HG03045 (cell line): ENCODE data around the gene LIPG.

Experiments used
- ATAC-seq: cut with Tn5 transposase; IDR thresholded peaks from one replicate; pipeline ENCODE4 v1.9.1; 2021; ENCODE audit warnings: mild to moderate bottlenecking, moderate library complexity; ENCODE audit not compliant: unreplicated experiment

The LIPG gene

DNA sequence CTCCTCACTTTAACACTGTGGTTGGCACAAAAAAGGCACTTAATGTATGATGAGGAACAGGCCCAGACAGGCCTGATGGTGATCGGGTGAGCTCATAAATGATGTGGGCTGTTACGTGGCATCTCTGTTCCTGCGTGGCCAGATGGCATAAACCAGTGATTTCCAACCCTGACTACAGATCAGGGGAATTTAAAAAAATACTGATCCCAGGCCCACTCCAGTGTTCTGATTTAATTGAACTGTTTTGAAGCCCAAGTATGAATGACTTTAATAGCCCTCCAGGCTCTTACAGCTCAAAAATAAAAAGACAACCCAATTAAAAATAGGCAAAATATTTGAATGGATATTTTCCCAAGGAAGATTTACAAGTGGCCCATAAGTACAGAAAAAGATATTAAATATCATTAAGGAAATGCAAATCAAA is 48.2 kb downstream of the LIPG start:
- ATAC-seq = no peak

DNA sequence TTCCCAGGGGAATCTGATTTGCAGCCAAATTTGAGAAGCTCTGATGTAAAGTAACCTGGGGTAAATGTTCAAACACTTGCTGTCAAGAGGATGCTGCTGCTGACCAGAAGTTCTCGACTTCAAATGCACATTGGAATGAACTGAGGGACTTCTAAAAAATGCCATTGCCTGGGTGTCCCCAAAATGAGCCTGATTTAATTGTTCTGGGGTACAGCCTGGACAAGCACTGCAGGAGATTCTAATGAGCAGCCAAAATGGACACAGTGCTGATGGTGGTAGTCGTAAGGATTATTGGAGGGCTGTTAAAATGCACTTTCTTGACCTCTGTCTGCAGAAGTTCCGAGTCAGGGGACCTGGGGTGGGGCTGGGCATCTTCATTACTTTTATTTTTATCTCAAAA is 49.5 kb downstream of the LIPG start:
- ATAC-seq = no peak

DNA sequence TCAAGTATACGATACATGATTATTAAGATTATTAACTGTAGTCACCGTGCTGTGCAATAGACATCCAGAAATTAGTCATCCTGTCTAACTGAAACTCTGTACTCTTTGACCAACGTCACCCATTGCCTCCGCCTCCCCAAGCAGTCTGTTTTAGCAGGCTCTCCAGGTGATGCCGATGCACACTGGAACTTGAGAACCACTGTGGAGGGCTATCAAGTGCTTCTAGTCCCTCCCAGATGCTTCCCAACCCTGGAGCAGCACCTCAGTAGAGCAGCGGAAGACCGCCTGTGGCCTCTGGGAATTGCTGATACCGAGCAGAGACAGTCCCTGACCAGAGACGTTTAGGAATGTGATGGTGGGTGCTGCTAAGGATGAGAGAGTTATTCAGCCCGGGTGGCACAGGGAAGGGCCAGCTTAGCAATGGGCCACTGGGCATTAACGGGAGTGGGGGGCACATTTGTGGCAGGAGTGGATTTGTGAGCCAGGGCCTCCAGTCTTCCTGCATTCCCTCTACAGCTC is 50.7 kb downstream of the LIPG start:
- ATAC-seq = no peak

DNA sequence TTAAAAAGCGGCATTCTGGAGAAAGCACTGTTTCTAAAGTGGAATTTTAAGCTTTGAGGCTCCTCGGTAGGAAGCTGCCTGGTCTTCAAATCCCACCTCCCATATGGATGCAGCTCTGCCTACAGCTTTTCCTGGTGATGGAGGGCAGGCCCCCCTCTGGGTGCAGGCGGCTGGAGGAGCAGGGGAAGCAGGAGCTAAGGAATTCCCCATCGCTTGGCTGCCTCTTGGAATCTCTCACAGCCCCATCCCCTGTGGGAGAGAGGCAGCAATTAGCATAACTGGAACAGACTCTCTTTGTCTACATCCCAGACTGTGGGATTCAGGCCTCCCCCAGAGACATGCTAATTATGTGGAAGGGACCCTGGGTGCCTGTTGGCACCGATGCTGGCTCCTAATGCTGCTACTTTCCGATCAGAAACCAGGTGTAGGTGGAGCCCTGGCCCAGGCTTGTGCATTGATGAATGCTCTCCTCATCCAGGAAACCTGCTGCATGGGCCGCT is 51.3 kb downstream of the LIPG start:
- no peak for ATAC-seq

DNA sequence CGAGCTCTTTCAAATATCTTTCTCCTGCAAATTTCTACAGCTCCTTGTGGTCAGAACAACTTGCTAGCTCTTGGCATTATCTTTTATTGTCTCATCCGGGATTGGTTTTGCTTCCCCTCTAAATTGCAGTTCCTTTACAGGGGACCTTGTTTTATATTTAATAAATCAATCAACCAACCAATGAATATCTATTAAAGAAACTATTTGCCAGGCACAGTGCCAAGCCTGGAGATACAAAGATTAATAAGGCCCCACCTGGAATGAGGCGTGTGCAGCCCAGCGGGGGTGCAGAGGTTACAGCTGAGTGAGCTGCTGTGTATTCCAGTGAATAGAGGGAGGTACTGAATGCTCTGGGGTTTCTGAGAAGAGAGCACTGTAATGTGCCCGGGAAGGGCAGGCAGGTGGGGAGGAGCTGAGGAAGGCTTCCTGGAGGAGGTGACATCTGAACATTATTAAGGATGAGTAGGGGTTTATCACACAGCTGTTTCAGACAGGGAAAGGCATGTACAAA is 51.8 kb downstream of the LIPG start:
- no peak for ATAC-seq

DNA sequence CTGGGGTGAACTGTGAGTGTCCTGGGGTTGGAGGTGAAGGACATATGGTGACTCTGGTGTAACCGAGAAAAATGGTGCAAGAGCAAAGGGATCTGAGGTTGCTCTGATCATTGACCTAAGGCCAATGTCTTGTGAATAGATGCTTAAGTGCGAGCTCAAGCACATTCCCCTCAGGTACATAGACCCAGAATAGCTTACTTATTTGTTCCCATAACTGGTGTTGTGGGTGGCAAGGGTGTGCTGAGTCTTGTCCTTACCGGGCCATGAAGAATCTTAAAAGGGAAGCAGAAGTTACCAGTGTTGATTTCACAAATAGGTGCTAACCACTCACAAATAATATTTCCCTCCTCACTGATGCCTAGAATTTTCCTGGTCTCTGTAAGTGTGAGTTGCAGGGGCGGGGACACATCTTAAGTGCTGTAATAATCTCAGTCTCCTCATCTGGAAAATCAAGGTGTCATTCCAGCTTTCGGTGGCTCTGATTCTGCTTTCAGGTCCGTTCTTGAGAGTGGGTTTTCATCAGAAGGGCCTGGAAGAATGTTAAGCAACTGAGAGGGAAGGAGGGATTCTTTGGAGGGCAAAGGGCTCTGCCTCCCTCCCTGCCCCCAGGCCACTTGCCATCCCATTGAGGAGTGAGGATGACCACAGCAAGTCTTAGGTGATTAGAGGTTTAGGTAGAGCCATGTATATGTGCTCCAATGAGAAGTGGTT is 54.9 kb downstream of the LIPG start:
- ATAC-seq = no peak

DNA sequence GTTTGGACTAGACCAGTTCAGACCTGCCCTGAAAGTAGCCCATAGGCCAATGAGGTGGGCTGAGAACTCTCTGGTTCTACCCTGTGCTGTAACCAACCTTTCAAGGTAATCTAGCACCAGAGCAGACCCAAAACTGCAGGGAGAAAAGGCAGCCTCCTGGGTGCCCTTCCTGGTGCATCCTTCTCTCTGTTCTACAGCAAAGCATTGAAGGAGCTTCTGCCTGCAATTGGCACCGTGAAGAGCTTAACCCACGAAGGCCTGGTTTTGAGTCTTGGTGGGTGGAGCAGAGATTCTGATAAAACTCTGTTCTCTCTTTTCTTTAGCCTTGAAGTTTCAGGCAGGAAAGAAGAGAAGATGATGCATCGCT is 55.5 kb downstream of the LIPG start:
- ATAC-seq = no peak

DNA sequence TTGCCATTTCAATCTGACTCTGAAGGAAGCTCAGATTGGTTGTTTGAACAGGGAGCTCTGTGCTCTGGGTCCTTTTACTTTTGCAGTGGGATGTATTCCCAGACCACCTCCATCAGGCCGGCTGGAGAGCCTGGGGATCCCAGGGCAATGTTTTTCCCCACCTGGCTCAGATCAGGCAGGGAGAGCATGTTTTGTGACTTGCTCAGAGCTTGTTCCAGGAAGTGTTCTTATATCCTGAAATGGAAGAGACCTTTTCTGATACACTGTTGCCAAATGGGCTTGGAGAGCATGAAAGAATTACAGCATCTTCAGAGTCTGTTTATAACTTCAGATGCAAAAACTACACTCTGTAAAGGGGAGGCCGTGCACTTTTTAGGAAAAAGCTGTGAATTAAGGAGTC is 56.0 kb downstream of the LIPG start:
- ATAC-seq = no peak

DNA sequence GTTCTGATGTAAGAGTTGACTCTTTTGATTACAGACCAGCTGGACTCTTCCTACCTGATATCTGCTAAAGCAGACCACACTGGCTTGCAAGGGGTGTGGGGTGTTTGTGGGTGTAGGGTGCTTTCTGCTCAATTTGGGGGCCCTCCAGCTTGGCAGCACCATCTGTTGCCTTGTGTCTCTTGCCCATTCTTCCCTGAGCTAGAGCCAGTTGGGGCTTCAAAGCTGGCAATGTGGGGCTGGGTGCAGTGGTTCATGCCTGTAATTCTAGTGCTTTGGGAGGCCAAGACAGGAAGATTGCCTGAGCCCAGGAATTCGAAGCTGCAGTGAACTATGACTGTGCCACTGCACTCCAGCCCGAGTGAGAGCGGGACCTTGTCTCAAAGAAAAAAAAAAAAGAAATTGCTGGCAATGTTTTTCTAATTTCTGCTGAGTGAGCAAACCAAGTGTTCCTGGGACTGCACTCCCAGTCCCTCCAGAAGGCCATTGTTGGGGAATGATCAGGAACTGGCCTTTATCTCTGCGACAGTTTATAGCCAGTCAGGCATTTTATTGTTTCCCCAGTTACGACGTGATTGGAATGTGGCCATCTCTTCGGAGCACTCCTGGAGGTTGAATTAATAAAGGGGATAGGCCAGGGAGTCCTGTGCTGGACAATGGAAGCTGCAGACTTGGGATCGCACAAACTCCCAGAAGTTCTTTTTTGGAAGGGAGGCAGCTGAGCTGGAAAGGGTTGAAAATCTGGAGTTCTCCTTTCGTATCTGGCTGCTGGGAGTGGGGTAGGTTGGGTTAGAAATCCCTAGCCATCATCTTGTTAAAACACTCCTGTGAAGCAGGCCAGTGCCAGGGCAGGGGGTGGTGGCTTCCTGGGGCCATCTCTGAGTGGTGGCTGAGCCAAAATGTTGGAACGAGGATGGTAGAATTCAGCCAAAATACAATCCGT is 57.2 kb downstream of the LIPG start:
- no peak for ATAC-seq

DNA sequence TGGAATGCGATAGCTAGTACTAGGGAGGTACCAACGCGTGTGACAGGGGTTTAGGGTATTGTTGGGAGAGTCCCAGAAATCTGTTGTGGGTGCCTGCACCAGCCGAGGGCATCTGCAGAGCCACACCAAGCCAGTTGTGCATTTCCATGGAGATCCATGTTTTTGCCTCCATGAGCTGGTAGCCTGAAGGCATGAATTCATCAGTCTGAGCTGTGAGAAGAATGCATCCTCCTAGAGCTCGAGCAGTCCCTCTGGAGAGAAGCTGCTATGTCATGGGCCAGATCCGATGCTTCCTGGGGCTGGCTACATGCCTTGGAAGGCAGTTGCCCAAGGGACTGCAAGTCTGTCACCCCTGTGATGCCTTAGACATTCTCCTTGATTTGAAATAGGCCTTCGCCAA is 57.9 kb downstream of the LIPG start:
- no peak for ATAC-seq

DNA sequence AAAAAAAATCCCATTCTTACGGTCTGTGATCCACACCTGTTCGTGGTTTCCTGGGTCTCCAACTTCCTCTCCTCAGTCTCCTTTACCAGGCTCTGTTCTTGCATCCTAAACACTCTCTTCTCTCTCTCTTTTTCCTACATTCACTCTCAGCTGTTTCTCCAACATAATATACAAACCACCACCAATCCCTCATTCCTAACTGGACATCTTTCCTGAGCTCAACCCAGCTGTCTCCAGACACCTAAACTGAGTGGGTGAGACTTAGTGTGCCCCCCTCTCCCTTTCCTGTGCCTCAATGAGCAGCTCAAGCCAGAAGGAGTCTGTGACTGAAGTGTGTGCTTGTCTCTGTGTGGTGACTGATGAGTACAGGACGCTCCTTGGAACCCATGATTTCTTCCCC is 59.4 kb downstream of the LIPG start:
- ATAC-seq = no peak

DNA sequence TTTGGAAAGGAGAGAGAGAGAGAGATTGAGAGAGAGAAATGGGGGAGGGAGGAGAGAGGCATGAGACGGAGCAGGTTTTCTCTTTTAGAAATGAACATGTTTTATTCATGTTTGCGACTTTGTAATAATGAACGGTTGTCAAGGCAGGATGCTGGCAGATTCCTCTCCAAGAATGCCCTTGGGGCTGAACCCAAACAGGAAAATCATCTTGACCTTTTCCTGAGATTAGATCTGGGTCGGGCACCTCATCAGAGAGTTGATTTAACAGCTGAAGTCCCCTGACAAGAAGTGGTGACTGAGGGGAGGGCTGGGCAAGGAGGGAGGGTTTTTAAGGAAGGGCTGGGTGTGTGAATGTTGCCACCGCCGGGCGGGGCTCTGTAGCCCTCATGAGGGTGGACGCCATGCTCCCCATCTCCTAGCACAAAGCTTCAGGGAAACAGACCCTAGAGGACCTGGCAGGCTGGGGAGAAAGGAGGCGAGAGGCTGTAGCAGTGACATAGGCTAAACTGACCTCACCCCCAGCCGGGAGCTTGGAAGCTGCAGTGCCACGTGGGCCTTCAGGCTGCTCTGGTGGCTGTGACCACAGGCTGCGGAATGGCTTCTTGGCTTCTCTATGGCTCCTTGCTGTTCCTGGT is 60.0 kb downstream of the LIPG start:
- ATAC-seq = no peak

DNA sequence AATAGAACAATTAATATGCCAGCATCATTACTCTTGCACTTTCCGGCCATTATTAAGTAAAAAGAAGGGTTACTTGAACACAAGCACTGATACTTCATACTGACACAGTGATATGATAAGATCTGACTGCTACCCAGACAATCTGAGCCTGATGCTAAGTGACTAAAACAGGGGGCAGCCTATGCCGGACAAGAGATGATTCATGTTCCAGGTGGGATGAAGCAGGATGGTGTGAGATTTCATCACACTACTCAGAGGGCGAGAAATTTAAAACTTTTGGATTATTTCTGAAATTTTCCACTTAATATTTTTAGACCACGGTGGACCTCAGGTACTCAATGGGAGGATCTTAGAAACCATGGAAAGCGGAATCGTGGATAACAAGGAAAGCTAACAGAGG is 61.7 kb downstream of the LIPG start:
- ATAC-seq = no peak

DNA sequence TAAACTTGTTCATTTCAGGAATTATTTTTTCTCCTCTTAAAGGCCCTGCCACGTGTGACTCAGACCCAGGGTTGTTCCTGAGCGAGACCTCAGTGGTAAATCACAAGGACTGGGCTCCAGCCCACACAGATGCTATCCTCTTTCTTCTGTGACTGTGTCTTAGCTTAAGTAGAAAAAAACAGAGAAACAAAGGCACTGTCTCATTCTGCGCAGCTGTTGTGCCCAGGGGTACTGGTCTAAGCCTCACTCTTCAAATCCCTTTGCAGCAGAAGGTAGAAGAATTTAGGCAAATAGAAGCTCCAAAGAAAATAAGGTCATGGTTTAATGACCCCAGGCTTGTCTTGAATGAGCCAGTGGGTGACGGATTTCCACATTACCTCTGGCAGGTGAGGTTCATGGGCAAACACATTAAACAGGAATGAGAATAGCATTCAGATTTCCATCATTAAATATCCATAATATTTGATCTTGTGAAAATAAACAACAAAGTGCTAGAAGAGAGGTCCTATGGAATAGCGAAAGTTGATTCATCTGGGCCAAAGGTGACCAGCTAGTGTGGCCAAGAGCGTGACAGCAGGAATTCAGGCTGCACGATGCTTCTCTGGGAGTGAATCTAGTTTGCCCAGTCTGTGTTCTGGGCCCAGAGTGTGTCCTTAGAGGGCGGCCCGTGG is 63.3 kb downstream of the LIPG start:
- no peak for ATAC-seq

DNA sequence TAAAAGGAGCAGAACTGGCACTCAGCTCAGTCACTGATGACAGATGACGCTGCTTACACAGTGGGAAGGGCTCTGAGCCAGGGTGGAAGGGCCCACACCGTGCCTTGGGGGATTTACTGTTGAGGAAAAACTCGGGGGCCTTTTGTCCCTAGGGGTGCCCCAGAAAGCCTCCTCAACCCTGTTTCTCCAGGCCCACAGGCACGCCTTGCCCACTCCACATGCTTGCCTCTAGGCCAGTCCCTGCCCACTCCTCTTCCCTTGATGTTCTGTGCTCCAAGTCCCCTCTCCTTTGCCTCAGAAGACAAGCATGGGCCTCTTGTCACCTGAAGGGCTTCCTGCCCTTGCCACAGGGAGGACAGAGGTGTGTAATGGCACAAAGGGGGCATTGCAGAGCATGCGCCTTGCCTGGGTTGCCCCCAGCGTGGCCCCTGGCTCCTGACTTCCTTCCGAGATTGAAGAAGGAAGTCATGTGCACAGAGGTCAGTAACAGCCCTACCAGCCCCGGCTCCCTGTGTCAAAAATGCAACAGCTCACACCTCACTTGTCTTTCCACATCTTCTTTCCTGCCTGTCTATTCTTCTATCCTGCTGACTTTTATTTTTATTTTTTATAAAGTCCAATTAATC is 65.1 kb downstream of the LIPG start:
- no peak for ATAC-seq

DNA sequence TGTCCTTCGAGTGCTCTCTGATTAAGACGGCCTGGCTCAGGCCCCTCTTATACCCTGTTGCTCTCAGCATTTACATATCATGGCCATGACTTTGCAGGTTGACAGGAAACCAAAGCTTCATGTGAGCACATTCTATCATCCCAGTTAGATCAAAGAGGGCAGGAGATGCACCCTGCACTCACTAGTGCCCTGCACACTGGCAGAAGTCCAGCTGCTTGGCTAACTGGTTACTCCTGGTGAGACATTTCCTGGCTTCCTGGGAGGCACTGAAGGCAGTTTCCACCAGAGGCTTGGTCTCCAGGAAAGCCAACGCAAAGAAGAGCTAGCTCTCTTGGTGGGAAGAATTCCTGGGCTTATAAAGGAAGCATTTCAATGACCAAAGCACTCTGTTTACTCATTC is 66.3 kb downstream of the LIPG start:
- no peak for ATAC-seq

DNA sequence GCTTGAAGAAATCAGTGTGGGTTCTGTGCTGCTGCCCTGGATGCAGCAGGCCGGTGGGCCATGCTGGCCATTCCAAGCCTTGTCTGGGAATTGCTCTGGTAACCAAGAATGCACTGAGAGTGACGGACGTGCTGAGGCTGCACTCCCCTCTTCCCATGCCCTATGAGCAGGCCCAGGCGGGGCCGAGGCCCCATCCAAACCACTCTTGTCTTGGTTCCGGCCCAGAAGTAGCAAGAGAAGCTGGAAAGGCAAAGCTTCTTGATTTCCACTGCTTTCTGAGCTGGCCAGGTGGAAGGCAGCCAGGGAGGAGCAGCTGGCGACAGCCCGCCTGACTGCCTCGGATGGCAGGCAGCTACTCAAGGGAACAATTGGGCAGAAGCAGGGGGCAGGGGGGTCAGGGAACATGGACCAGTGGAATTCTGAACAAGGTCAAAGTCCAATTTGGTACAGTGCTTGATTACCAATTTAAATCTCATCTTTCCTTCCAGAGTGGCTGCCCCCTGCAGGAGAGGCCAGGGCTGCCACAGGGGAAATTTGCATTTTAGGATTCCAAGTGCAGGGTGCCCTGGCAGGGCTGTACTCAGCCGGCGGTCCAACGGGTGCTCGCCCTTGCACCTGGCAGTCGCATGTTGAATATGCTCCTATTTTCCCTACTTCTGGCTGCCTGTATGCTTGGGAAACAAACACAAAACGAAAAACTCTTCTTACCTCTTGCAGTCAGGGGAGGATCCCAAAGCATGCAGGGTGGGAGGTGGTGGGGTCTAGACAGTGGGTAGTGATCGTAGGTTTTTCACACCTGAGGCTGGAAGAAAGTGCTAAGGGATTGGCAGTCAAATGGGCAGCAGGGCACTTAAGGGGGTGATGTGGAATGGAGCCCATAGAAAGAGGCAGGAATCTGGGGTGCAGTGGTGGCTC is 67.3 kb downstream of the LIPG start:
- no peak for ATAC-seq

DNA sequence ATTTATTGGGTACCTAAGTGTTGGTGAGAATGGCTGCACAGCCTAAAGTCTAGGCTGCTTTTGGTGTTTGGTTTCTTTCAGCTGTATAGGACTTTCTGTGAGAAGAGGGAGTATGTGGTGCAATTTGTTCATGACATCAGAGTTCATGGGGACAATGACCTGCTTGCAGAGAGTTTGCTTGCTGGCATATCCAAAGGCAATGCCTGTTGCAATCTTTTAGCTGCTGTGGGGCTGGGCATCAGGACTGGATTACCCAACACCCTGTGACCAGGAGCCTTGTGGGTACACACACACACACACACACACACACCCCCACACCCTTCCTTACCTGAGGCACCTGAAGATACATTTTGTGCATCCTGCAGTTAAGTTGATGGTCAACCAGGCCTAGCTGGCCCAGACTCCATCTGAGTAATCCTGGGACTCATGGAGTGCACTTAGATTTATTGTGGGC is 68.4 kb downstream of the LIPG start:
- ATAC-seq = no peak
